ENCODE results near the gene MAGI2. TPM values are rescaled to one million over a fixed set of nuclear protein-coding genes. Genes with fewer than 3 reads are reported as not detected.

MAGI2 gene
- total and polyA plus RNA-seq, 2 donors (not counting 3 experiments of a cell fraction or from before 2014, with no cell fraction given) = 0.28 to 6.0 TPM

GRCh38 chr7:78479348-78479747 lies 974.1 kb downstream of the MAGI2 start:
- Histone ChIP-seq H3K9ac (replicated peaks; ENCODE audit: extremely low read depth, insufficient read depth, low read length) (no peak overlapping the region), H3K9me3 (replicated peaks; ENCODE audit: control insufficient read depth, insufficient read depth, low read length) (no peaks in the 10 kb centered on the region), H3K9me1 (replicated peaks; ENCODE audit: control insufficient read depth, extremely low read depth, insufficient read depth, low read length) (no peaks in the 10 kb centered on the region), H2AFZ (ENCODE audit: low read depth, low read length) (no peak overlapping the region), H3K36me3 (ENCODE audit: control insufficient read depth in 2 of 2, extremely low read depth in 1 of 2, insufficient read depth in 2 of 2, low read length in 2 of 2) (no peaks in the 10 kb centered on the region), H3K27ac (ENCODE audit: insufficient read depth, low read depth, low read length) (no peak overlapping the region), H3K4me2 (ENCODE audit: insufficient read depth, low read length) (no peak overlapping the region), H3K27me3 (ENCODE audit: control insufficient read depth in 2 of 2, insufficient read depth in 2 of 2, low read length in 2 of 2) (no peaks in the 10 kb centered on the region), H3K4me3 (replicated peaks in 1 of 3; ENCODE audit: insufficient read depth in 1 of 3, low read depth in 1 of 3, low read length in 3 of 3) (no peak overlapping the region), H3K79me2 (ENCODE audit: control insufficient read depth, insufficient read depth, low read length) (no peaks in the 10 kb centered on the region), H3K4me1 (ENCODE audit: control insufficient read depth, extremely low read depth, insufficient read depth, low read length) (no peaks in the 10 kb centered on the region), H4K20me1 (replicated peaks; ENCODE audit: control insufficient read depth, extremely low read depth, insufficient read depth, low read length) (no peaks in the 10 kb centered on the region)
- FAIRE-seq (no peak), DNase-seq (ENCODE audit: low read depth, low spot score) (no peak)
- ChIA-PET POLR2A (no interaction called here), CTCF (no interaction called here)
- TF ChIP-seq EZH2 (IDR thresholded peaks at IDR 0.05; ENCODE audit: borderline replicate concordance, low read depth, low read length, severe bottlenecking) (no peak), MYC (IDR thresholded peaks at IDR 0.05; ENCODE audit: low read depth, low read length) (no peak), POLR2AphosphoS5 (IDR thresholded peaks at IDR 0.05; ENCODE audit: insufficient read depth, low read depth, low read length) (no peak), FOS (IDR thresholded peaks at IDR 0.05; ENCODE audit: borderline replicate concordance, insufficient read depth, low read length) (no peak), CTCF (IDR thresholded peaks at IDR 0.05; ENCODE audit: extremely low read depth in 1 of 2, insufficient read depth in 1 of 2, low read depth in 1 of 2, low read length in 2 of 2) (no peak), GATA2 (IDR thresholded peaks at IDR 0.05; ENCODE audit: insufficient read depth, insufficient read length, low read depth, low read length) (no peak), JUN (IDR thresholded peaks at IDR 0.05; ENCODE audit: borderline replicate concordance, insufficient read depth, insufficient read length, low read depth) (no peak), POLR2A (IDR thresholded peaks at IDR 0.05; ENCODE audit: low read depth, low read length) (no peak)
- TF ChIP-seq, protein P1, sequence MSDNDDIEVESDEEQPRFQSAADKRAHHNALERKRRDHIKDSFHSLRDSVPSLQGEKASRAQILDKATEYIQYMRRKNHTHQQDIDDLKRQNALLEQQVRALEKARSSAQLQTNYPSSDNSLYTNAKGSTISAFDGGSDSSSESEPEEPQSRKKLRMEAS (IDR thresholded peaks at IDR 0.05; ENCODE audit: insufficient read depth, insufficient read length) = no peak
- dilution Hi-C loops (cut with MboI; ENCODE audit: extremely low pct_ligation_motif_present, low sequenced_read_pairs) = no loop called here
- no TSS peak for BruUV-seq (replicated peaks)
- intact Hi-C loops (cut with micrococcal nuclease) = no loop called here
